CD4-positive, alpha-beta T cell treated with Interleukin-10 for 1 hour (primary cell): ENCODE data around the gene TNFAIP3.

ENCODE experiments used
- DNase-seq: peaks from one replicate; pipeline ENCODE4 v3.0.0-alpha.2; 2020

TNFAIP3 gene

DNA sequence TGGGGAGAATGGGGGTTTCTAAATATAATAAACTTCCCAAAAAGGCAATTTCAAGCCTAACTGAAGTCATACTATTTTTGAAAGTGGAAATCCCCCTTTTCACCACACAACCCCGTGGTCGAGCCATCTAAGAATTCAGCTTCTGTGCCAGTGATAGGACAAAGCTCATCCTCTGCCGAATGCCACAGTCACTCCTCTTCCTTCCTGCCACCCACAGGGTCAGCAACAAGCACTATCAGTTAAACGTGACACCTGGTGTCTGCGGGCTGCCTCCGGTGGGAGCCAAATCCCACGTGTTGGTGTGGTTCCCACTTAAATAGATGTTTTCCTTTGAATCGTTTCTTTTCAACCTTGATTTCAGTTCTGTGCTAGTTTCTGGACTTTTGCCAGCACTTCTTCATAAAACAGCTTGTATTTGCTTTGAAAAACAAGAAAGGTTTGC is 60.7 kb downstream of the TNFAIP3 start:
- peak; percentile 81 for DNase-seq

DNA sequence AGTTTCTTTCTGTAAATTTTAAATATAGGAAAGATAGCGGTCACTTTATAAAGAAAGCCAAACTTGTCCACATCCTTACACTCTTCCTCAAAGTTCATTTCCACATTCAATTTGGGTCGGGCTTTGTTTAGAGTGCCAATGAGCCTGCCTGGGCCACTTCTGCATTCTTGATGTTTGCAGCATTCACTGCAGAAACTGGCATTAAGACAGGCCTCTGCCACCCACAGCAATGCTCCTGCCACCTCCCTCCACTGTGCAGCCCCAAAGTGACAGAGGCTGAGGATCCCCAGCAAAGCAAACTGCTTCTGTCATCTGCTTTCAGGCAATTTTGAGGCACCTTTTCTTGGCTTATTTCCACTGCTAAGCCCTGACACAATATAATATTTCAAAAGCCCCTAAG is 61.2 kb downstream of the TNFAIP3 start:
- DNase-seq = no peak

DNA sequence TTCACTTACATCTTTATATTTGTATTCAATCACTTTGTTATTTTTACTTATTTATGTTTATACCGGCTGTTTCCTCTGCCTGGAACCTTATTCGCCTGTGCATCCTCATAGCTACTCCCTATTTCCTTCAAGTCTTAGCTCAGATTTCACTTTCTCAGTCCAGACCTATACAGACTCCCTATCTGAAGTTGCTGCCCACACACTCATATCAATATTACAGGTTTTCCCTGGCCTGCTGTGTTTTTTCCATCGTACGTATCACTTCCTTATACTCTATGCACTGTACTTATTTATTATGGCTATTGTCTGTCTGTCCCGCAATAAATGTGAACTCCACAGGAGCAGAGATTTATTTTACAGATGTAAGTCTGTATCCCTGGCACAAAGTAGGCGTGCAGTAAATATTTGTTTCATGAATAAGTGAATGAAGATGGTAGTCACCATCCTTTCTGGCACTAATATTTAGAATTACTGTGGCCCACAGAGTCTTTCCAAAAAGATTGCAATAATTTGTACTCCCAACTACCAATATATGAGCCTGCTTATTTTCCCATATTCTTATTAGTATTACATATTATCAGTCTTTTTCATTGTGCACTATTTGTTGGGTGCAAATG is 64.9 kb downstream of the TNFAIP3 start:
- no peak for DNase-seq
